ENCODE results near the gene EFHB. TPM values are rescaled to one million over a fixed set of nuclear protein-coding genes. Genes with fewer than 3 reads are reported as not detected.

EFHB gene
- total RNA-seq, 1 experiment from 2014 or later: 0.30 TPM

DNA sequence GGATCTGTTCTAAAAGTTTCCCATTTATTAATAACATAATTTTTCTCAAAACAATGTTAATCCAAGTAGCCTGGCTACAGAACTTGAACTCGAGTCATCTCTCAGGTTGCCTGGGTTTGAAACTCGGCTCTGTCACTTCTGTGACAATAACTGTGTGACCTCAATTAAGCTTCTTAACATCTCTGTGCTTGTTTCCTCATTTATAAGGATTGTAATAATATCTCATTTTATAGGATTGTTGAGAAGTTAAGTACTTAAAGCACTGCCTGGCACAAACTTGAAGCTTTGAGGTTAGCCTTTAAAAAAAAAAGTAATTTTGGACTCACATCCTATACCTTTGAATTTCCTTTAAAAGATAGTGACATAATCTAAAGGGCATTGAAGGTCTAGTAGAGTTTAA lies 16.3 kb upstream of the EFHB start:
- intact Hi-C loops (cut with micrococcal nuclease): loop anchor here (1.0 kb wide), 1 partner anchor 90 kb away; the partner anchor contains the start of gene KAT2B

More for the DNA sequence above, 16.3 kb upstream of the EFHB start:
- no peaks in the 10 kb centered on the region for H3K27me3 ChIP-seq (ENCODE audit: insufficient read depth, low read length)
- TF ChIP-seq CTCF (IDR thresholded peaks at IDR 0.05 in 2 of 3, conservative IDR thresholded peaks at IDR 0.05 in 1 of 3; ENCODE audit: borderline replicate concordance in 1 of 3, insufficient read depth in 1 of 3, low read depth in 2 of 3, low read length in 2 of 3) (no peak), CEBPB (IDR thresholded peaks at IDR 0.05; ENCODE audit: low read depth) (no peak), FOSL1 (IDR thresholded peaks at IDR 0.05; ENCODE audit: low read depth) (no peak), ZFX (IDR thresholded peaks at IDR 0.05) (no peak), SRF (IDR thresholded peaks at IDR 0.05; ENCODE audit: low read depth) (no peak), ELF1 (IDR thresholded peaks at IDR 0.05; ENCODE audit: borderline replicate concordance, low read depth) (no peak), MAX (IDR thresholded peaks at IDR 0.05) (no peak), EGR1 (IDR thresholded peaks at IDR 0.05; ENCODE audit: low read depth) (no peak), CBX3 (IDR thresholded peaks at IDR 0.05; ENCODE audit: low read depth) (no peak)
- TF ChIP-seq, protein P1, sequence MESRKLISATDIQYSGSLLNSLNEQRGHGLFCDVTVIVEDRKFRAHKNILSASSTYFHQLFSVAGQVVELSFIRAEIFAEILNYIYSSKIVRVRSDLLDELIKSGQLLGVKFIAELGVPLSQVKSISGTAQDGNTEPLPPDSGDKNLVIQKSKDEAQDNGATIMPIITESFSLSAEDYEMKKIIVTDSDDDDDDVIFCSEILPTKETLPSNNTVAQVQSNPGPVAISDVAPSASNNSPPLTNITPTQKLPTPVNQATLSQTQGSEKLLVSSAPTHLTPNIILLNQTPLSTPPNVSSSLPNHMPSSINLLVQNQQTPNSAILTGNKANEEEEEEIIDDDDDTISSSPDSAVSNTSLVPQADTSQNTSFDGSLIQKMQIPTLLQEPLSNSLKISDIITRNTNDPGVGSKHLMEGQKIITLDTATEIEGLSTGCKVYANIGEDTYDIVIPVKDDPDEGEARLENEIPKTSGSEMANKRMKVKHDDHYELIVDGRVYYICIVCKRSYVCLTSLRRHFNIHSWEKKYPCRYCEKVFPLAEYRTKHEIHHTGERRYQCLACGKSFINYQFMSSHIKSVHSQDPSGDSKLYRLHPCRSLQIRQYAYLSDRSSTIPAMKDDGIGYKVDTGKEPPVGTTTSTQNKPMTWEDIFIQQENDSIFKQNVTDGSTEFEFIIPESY (IDR thresholded peaks at IDR 0.05; ENCODE audit: extremely low read depth, insufficient replicate concordance, low read length): no peak
- no peak overlapping the region for H3K4me3 ChIP-seq (replicated peaks in 1 of 2; ENCODE audit: low read depth in 1 of 2, low read length in 2 of 2)
- H3K9ac ChIP-seq (ENCODE audit: low read length): no peak overlapping the region
- no peak overlapping the region for H3K4me2 ChIP-seq (ENCODE audit: low read length)
- CTCF ChIA-PET: no interaction called here
- no peaks in the 10 kb centered on the region for H3K9me3 ChIP-seq (ENCODE audit: control insufficient read depth in 1 of 2, insufficient read depth in 1 of 2, low read depth in 1 of 2, low read length in 2 of 2)
- no peak overlapping the region for H3K27ac ChIP-seq (ENCODE audit: low read depth, low read length)
- DNase-seq (ENCODE audit: low read depth, low spot score) (no peak), ATAC-seq (no peak)
- H2AFZ ChIP-seq (ENCODE audit: low read depth, low read length, poor library complexity, severe bottlenecking): no peak overlapping the region
- RAD21 ChIA-PET (ENCODE audit: low non-redundant PET in 1 of 2, low total read pairs in 2 of 2, uncharacterized antibody in 2 of 2, unreplicated experiment in 2 of 2): no interaction called here
- H3K9me2 ChIP-seq (ENCODE audit: insufficient read depth): no peaks in the 10 kb centered on the region
- BruUV-seq (replicated peaks): no TSS peak
- H3K36me3 ChIP-seq (ENCODE audit: control insufficient read depth in 1 of 2, insufficient read depth in 2 of 2, low read length in 2 of 2): peaks cover 10% of the 10 kb centered on the region in 2 experiments; a peak in 3 of 4 replicates
- H4K20me1 ChIP-seq (ENCODE audit: insufficient read depth): peaks cover 4% of the 10 kb centered on the region; the same call in 1 of the 2 replicates
- H3K79me2 ChIP-seq (ENCODE audit: insufficient read depth, low read length): peaks cover 81% of the 10 kb centered on the region
- peaks cover 7 to 14% of the 10 kb centered on the region in 2 experiments; a peak in 3 of 4 replicates for H3K4me1 ChIP-seq (ENCODE audit: control insufficient read depth in 1 of 2, insufficient read depth in 2 of 2, low read length in 2 of 2)
- POLR2A ChIA-PET: no interaction called here
